SK-N-DZ (cell line): Measurements from ENCODE around the gene HSD17B8. TPM values are rescaled to one million over a fixed set of nuclear protein-coding genes. Genes with fewer than 3 reads are reported as not detected.

ENCODE experiments used
- DNase-seq: peaks from one replicate; pipeline ENCODE4 v3.0.0-alpha.2; 2015; ENCODE audit warnings: low spot score
- polyA plus RNA-seq, 2 experiments: library from polyadenylated mRNA; depleted of rRNA; stranded (reverse); fragments of >200 nt; gene quantifications; 2 replicates each; pipeline ENCODE4 v1.2.3, GENCODE V29; 2014

The HSD17B8 gene
- polyA plus RNA-seq (2014; cell fraction: cytosol; rRNA removed): 14.5 and 17.4 TPM in 2 replicates
- polyA plus RNA-seq (2014; cell fraction: nucleus; rRNA removed): 28.4 and 36.4 TPM in 2 replicates

DNA sequence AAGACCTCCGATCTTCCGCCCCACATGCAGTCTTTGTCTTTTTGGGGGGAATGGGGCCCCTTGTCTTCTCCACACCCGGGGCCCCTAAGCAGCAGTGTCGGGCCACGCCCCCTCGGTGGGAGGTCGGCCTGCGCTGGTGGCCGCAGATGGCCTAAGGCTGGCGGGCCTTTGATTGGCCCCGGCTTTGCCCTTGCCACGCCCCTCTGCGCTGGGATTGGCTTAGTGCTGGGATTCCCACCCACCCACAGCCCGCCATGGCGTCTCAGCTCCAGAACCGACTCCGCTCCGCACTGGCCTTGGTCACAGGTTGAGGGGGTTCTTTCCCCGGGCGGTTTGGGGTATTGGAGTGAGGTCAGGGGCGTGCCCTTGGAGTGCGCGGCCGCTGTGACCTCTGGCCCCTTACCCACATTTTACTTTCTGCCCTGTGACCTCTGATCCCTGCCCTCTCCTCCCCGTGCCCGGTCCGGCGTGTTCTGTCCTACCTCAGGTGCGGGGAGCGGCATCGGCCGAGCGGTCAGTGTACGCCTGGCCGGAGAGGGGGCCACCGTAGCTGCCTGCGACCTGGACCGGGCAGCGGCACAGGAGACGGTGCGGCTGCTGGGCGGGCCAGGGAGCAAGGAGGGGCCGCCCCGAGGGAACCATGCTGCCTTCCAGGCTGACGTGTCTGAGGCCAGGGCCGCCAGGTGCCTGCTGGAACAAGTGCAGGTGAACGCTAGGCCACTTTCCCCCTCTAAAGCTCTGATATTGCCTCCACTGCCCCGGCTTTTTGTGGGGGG, at the start of gene HSD17B8:
Gene HSD17B8 (plus strand): TSS at position 241 of the 776 bp plus-strand sequence. CDS start 14 bp downstream, at position 255.
- peak; percentile 89 for DNase-seq

GRCh38 chr6:33156561-33156960, 47.9 kb upstream of the HSD17B8 start:
- DNase-seq: no peak

- no peak for DNase-seq
These were observed 47.5 kb upstream of the HSD17B8 start for GRCh38 chr6:33156964-33157363.

DNA sequence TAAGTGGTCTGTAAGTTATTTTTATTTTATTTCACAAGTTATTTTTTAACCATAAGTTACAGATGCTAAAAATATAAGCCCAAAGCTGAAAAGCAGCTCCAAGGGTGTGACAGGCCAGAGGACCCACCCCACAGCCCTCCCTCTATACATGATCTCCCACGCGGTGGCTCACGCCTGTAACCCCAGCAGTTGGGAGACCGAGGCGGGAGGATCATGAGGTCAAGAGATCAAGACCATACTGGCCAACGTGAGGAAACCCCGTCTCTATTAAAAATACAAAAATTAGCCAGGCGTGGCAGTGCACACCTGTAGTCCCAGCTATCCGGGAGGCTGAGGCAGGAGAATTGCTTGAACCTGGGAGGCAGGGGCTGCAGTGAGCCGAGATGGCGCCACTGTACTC, 44.4 kb upstream of the HSD17B8 start:
- DNase-seq: no peak

DNA sequence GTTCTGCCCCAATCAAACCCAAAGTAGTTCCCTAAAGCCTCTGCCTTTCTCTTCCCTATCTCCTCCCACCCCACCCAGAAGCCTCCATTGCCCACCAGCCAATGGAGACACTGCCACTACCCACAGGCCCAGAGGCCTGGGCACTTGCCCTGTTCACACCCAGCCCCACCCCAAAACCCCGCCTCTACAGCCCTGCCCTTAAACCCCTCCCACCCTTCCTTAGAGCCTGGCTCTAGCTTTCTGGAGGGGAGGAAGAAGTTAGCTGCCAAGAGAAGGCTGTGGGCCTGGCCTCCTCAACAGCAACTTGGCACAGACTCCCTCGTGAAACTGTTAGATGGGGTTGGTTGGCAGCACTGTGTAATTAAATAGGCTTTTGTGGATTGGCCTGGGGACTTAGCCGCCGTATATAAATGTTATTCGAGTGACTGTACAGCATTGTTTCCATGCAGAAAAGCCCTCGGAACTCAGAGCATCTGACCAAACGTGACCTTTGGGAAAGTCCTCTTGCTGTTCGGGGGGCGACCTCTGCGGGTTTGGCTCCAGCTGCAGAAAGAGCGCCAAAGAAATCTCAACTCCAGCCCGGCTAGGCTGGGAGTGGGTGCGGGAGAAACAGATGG, 43.6 kb upstream of the HSD17B8 start:
- DNase-seq: no peak

- peak; percentile 49 for DNase-seq
These were observed 42.8 kb upstream of the HSD17B8 start for GRCh38 chr6:33161354-33162331.

GRCh38 chr6:33163540-33163939, 40.9 kb upstream of the HSD17B8 start:
- no peak for DNase-seq

DNA sequence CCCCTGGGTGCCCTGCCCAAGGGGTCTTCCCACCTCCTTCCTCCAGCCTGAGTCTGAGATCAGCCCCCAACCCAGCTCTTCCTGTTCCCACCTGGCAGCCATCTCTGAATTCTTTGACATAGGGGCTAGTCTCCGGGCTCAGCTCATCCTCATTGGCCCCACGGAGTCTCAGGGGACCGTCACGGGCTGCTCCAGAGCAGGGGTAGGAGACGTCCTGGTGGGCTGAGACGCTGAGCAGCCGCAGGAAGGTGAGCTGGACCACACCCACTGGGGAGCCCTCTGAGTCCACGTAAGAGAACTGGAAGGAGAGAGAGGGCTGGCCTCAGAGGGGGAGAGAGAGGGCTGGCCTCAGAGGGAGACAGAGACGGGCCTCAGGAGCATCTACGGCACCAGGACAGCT, 40.3 kb upstream of the HSD17B8 start:
- DNase-seq: no peak

DNA sequence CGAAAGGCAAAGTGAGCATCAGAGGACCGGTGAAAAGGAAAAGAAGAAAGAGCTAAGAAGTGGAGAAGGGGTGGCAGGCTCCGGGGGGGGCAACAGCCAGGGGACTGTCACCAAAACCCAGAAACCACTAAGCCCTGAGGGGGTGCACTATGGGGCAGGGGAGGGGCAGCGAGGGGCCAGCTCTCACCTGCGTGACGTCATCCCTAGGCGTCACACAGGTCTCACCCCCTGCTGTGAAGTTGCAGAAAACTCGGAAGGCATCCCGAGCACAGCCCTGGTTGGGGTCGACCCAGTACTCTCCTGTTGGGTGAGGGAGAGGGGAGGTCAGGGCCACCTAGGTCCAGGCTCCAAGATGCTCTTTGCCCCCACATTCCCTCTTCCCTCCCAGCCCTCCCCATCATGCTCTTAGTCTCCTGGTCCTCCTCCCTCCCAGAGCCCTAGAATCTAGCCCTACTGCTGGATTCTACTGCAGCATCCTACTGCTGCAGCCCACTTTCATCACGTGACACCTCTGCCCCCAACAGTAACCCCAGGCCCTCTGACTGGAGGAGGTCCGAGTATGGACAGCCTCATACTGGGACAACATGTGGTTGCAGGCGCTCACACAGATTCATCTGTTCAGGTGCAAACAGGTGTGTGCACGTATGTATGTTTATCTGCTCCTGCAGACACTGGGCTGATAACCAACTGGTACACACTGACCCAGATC, 39.6 kb upstream of the HSD17B8 start:
- DNase-seq: no peak

DNA sequence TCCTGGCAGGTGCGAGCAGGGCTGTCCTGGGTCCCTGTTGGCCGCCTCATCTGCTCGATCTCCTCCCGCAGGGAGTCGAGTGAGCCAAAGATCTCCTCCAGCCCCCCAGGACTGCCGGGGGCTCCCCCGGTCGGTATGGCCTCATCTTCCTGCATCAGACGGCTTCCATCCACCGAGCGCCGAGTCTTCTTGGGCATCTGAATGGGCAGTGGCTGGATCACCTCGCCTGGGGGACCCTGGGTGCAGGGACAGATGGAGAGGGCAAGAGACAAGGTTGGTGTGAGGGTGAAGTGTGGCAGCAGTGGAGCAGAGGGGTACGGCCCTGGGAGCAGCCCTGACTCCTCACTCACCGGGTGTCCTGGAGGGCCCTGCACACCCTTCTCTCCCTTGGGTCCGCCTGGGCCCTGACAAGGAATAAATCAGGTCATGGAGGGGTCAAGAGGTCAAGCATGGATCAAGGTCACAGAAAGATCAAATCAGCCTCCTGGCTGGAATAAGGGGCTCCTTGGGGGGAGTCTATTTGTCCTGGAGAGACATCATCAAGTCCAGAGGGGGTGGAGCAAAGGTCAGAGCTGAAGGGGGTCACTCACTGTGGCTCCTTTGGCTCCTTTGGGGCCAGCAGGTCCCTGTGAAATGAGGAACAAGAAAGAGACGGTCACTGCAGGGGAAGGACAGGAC, 38.7 kb upstream of the HSD17B8 start:
- no peak for DNase-seq

GRCh38 chr6:33166363-33166762, 38.1 kb upstream of the HSD17B8 start:
- no peak for DNase-seq

DNA sequence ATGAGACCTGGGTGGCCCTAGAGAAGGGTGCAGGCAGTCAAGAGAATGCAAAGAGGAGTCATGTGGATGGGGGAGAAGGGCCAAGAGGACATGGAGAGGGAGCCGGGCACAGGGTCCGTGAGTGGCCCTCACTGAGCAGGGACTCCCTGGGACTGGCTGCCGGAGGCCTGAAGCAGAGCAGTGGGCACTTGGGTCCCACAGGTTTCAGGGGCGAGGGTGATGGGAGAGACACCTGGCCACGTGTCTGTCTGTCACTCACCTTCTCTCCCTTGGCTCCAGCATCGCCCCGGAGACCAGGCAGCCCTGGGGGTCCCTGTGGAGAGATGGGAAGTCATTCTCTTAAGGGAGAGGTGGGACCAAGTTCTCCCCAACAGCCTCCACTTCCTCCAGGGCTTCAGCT, 37.6 kb upstream of the HSD17B8 start:
- DNase-seq: no peak

DNA sequence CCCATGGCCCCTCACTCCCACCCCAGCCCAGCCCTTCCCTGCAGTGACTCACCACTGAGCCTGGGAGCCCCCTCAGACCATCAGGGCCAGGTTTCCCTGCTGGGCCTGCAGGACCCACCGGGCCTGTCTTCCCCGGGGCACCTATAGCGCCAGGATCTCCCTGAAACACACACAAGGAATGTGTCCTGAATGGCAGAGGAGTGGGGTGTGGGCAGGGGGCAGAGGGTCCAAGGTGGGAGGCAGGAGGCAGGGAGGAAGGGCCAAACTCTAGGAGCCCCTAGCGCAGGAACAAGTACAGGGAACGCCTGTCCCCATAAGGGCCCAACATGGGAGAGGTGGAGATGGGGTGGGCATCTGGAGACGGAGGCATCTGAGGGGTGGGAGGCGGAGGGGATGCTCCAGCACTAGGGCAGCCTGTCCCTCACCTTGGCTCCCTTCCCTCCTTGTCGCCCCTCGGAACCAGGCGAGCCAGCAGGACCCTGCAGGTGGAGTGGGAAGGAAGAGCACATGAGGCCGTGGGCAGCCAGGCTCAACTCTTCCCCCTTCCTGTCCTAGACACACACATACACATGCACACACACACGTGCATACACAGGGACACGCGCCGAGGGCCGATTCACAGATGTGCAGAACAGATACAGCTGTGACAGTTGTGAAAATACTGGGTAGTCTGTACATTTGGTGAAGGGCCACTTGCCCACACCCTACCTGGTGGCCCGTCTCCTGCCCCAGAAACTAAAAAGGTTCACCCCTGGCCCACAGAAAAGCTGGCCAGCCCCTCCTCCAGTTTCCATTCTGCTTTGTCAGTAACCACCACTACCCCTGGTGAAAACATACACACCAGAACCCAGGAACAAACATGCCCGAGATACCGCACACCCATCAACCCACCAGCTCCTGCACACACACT, 36.8 kb upstream of the HSD17B8 start:
- no peak for DNase-seq

- no peak for DNase-seq
These were observed 36.2 kb upstream of the HSD17B8 start for GRCh38 chr6:33168284-33168601.

DNA sequence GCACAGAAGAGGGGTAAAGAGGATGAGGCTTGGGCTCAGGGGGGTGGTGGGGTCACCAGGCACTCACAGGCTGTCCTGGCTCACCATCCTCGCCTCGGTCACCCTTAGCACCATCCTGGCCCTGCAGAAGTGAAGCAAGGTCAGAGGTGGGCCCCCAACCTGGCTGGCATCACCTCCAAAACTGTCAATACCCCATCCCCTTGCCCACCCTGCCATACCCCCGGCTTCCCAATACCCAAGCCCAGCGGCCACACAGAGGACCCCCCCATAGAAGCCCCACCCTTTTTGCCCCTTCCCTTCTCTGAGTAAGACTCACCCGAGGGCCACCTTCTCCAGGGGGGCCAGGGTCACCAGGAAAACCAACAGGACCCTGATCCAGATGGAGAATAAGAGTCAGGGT, 35.8 kb upstream of the HSD17B8 start:
- DNase-seq: no peak

DNA sequence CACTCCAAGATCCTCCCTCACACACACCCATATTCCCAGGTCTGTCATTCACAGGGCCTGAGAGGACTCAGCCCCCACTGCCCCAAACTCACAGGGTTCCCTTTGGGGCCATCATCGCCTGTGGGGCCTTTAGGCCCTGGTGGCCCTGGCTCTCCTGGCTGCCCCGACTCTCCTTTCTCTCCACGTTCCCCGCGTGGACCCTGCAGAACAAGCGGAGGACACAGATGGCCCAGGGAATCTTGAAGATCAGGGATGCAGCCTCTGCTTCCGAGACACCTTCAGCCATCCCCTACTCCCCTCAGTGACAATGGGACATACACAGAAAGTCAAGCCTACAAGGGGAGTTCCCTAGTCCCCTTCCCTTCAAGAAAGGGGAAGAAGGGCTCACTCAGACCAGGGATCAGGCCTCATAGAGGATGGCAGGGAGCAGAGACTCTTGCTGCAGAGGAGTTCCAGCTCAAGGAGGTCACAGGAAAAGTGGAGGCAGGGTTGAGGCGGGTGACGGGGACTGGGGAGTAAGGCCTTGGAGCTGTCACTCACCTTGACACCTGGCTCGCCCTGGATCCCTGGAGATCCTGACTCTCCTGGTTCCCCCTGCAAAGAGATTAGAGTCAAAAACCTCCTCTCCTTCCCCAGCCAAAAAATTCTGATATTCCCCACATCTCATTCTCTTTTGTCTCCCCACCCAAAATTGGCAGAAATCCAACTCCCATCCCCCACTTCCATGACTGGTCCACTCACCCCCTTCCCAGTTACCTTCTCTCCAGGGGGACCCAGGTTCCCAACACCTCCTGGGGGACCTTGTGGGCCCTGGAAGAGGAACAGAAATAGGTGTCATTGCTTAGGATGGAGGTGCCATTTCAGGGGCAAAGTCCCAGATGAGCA, 34.9 kb upstream of the HSD17B8 start:
- no peak for DNase-seq

- DNase-seq: no peak
These were observed 34.1 kb upstream of the HSD17B8 start for GRCh38 chr6:33170176-33171015.
